B cell (primary cell): Measurements from ENCODE around the gene FRMD4A.

Source experiments
- CTCF ChIP-seq: fragments of 200-600 bp; IDR thresholded peaks from one replicate; pipeline ENCODE4 v1.8.0; 2022; ENCODE audit warnings: antibody characterized with exemption, mild to moderate bottlenecking
- EZH2 ChIP-seq: IDR thresholded peaks from 2 replicates; pipeline ENCODE4 v1.6.1; 2012; ENCODE audit warnings: borderline replicate concordance, low read depth, mild to moderate bottlenecking, moderate library complexity, low read length; ENCODE audit not compliant: insufficient read depth, poor library complexity, severe bottlenecking

GRCh38 chr10:13767676-13768178, 563.0 kb downstream of the FRMD4A start:
- TF ChIP-seq CTCF (no peak), EZH2 (no peak)
